Measurements from ENCODE around the gene OR6X1. TPM values are rescaled to one million over a fixed set of nuclear protein-coding genes. Genes with fewer than 3 reads are reported as not detected.

OR6X1 gene
- total RNA-seq, 1 donor from 2014 or later: not detected

- no peaks in the 10 kb centered on the region for H3K4me1 ChIP-seq (ENCODE audit: insufficient read depth, low read length)
- Mint-ChIP-seq H3K27ac (ENCODE audit: unreplicated experiment) (no peak overlapping the region), H3K4me1 (ENCODE audit: low read depth, unreplicated experiment) (peaks cover 6% of the 10 kb centered on the region), H3K9me3 (ENCODE audit: unreplicated experiment) (peaks cover 2% of the 10 kb centered on the region), H3K4me3 (ENCODE audit: unreplicated experiment) (no peak overlapping the region), H3K36me3 (ENCODE audit: low read depth, unreplicated experiment) (no peaks in the 10 kb centered on the region), H3K27me3 (ENCODE audit: low read depth, unreplicated experiment) (peaks cover 2% of the 10 kb centered on the region)
- no peak overlapping the region for H3K9ac ChIP-seq (ENCODE audit: low read length)
- no peak for TF ChIP-seq CTCF (IDR thresholded peaks at IDR 0.05; ENCODE audit: insufficient read depth, low read depth, low read length)
- no peak for TF ChIP-seq EZH2 (IDR thresholded peaks at IDR 0.05; ENCODE audit: insufficient read depth, low read length)
- H4K20me1 ChIP-seq (ENCODE audit: insufficient read depth, low read length): no peaks in the 10 kb centered on the region
- no peaks in the 10 kb centered on the region for H3K36me3 ChIP-seq (ENCODE audit: insufficient read depth, low read length)
- H3K79me2 ChIP-seq (ENCODE audit: insufficient read depth, low read length): peaks cover 9% of the 10 kb centered on the region
- no peak overlapping the region for H3K27ac ChIP-seq (ENCODE audit: low read depth, low read length)
- FAIRE-seq (no peak), DNase-seq (ENCODE audit: low read depth) (no peak)
- no peaks in the 10 kb centered on the region for H3K9me3 ChIP-seq (ENCODE audit: insufficient read depth, low read depth, low read length)
- H3K4me3 ChIP-seq (ENCODE audit: insufficient read depth, low read depth, low read length): no peak overlapping the region
- no peak overlapping the region for H3K4me2 ChIP-seq (ENCODE audit: low read length)
- no peak overlapping the region for H2AFZ ChIP-seq (ENCODE audit: low read depth, low read length)
- no peaks in the 10 kb centered on the region for H3K27me3 ChIP-seq (ENCODE audit: insufficient read depth, low read length)
Observed at GRCh38 chr11:123745764-123746451, 8.4 kb downstream of the OR6X1 start.

GRCh38 chr11:123742724-123743120 is 11.6 kb downstream of the OR6X1 start:
- no peak for DNase-seq (ENCODE audit: low read depth)
- Mint-ChIP-seq H3K4me3 (ENCODE audit: unreplicated experiment) (peak overlapping the region; percentile 99), H3K27me3 (ENCODE audit: low read depth, unreplicated experiment) (no peaks in the 10 kb centered on the region), H3K27ac (ENCODE audit: unreplicated experiment) (no peak overlapping the region), H3K9me3 (ENCODE audit: unreplicated experiment) (no peaks in the 10 kb centered on the region), H3K4me1 (ENCODE audit: low read depth, unreplicated experiment) (peaks cover 12% of the 10 kb centered on the region), H3K36me3 (ENCODE audit: low read depth, unreplicated experiment) (peaks cover 8% of the 10 kb centered on the region)
- H3K4me1 ChIP-seq (ENCODE audit: insufficient read depth, low read length): peaks cover 11% of the 10 kb centered on the region
- peaks cover 10% of the 10 kb centered on the region for H3K36me3 ChIP-seq (ENCODE audit: insufficient read depth, low read length)
- peaks cover 41% of the 10 kb centered on the region for H3K79me2 ChIP-seq (ENCODE audit: insufficient read depth, low read length)
- H3K9ac ChIP-seq (ENCODE audit: low read length): no peak overlapping the region
- peak overlapping the region; percentile 99 for H3K4me2 ChIP-seq (ENCODE audit: low read length)
- no peak overlapping the region for H2AFZ ChIP-seq (ENCODE audit: low read depth, low read length)
- no peak for FAIRE-seq
- TF ChIP-seq CTCF (IDR thresholded peaks at IDR 0.05; ENCODE audit: insufficient read depth, low read depth, low read length): no peak
- no peak for TF ChIP-seq EZH2 (IDR thresholded peaks at IDR 0.05; ENCODE audit: insufficient read depth, low read length)
- no peak overlapping the region for H3K4me3 ChIP-seq (ENCODE audit: insufficient read depth, low read depth, low read length)
- no peaks in the 10 kb centered on the region for H3K27me3 ChIP-seq (ENCODE audit: insufficient read depth, low read length)
- H4K20me1 ChIP-seq (ENCODE audit: insufficient read depth, low read length): peaks cover 23% of the 10 kb centered on the region
- H3K27ac ChIP-seq (ENCODE audit: low read depth, low read length): no peak overlapping the region
- no peaks in the 10 kb centered on the region for H3K9me3 ChIP-seq (ENCODE audit: insufficient read depth, low read depth, low read length)
